Renal pelvis (tissue), 4 donors: ENCODE measurements around the gene PTPRE. TPM values are rescaled to one million over a fixed set of nuclear protein-coding genes. Genes with fewer than 3 reads are reported as not detected.
"Not testable (repeated sequence)": the region's sequence is repeated elsewhere in the genome, so short reads cannot be mapped to it uniquely, and the experiment has no call there.

Experiments
- DNase-seq: peaks from one replicate; pipeline ENCODE4 v3.0.0-alpha.2; 2013
- polyA plus RNA-seq, 3 donors: library from polyadenylated mRNA; unstranded; fragments of 120-200 nt; gene quantifications; one replicate each; pipeline ENCODE4 v1.2.1, GENCODE V29; 2013; ENCODE audit not compliant: insufficient read length in 3 of 3

Gene PTPRE
- polyA plus RNA-seq, 3 donors = 5.7 to 6.9 (median 5.8) TPM

- not testable (repeated sequence) for DNase-seq
These were observed 187.7 kb downstream of the PTPRE start for GRCh38 chr10:128094596-128094995.

- DNase-seq = no peak
These were observed 188.3 kb downstream of the PTPRE start for GRCh38 chr10:128095027-128095752.

- DNase-seq = no peak
These were observed 189.0 kb downstream of the PTPRE start for GRCh38 chr10:128095753-128096469.

GRCh38 chr10:128096486-128097199 lies 189.7 kb downstream of the PTPRE start:
- DNase-seq = no peak

GRCh38 chr10:128097783-128098182 lies 190.9 kb downstream of the PTPRE start:
- DNase-seq = no peak

- DNase-seq = no peak
These were observed 191.7 kb downstream of the PTPRE start for GRCh38 chr10:128098631-128099030.

GRCh38 chr10:128099901-128100300 lies 193.0 kb downstream of the PTPRE start:
- no peak for DNase-seq

GRCh38 chr10:128101901-128102300 lies 195.0 kb downstream of the PTPRE start:
- DNase-seq = no peak

GRCh38 chr10:128102480-128103228 lies 195.8 kb downstream of the PTPRE start:
- DNase-seq = no peak

GRCh38 chr10:128103229-128103714 lies 196.4 kb downstream of the PTPRE start:
- DNase-seq = no peak

GRCh38 chr10:128105383-128105782 lies 198.5 kb downstream of the PTPRE start:
- DNase-seq = no peak

- DNase-seq = no peak
These were observed 202.8 kb downstream of the PTPRE start for GRCh38 chr10:128109707-128110106.

GRCh38 chr10:128110339-128110738 lies 203.4 kb downstream of the PTPRE start:
- DNase-seq = no peak

GRCh38 chr10:128111696-128112095 lies 204.8 kb downstream of the PTPRE start:
- no peak for DNase-seq

GRCh38 chr10:128113026-128113425 lies 206.1 kb downstream of the PTPRE start:
- DNase-seq = no peak

GRCh38 chr10:128114901-128115300 lies 208.0 kb downstream of the PTPRE start:
- no peak for DNase-seq

GRCh38 chr10:128115356-128115755 lies 208.5 kb downstream of the PTPRE start:
- DNase-seq = no peak

- DNase-seq = no peak
These were observed 209.3 kb downstream of the PTPRE start for GRCh38 chr10:128116187-128116586.

GRCh38 chr10:128116851-128117615 lies 210.1 kb downstream of the PTPRE start:
- no peak for DNase-seq

- no peak for DNase-seq
These were observed 215.0 kb downstream of the PTPRE start for GRCh38 chr10:128121750-128122412.
